Vagina (tissue), 2 donors: Measurements from ENCODE around the gene ZDHHC20.

Experiments used
- CTCF ChIP-seq, 3 experiments: fragments of 450-650 bp in 2 of 3; fragments of 200-600 bp in 1 of 3; sonication (generic) in 1 of 3; IDR thresholded peaks; one replicate each; pipeline ENCODE4 v1.5.1; 2017 to 2019; ENCODE audit warnings: antibody characterized with exemption in 3 of 3, mild to moderate bottlenecking in 2 of 3, moderate library complexity in 2 of 3
- POLR2A ChIP-seq, 2 donors: fragments of 450-650 bp; IDR thresholded peaks; one replicate each; pipeline ENCODE4 v1.6.1; 2017; ENCODE audit warnings: antibody characterized with exemption in 2 of 2, mild to moderate bottlenecking in 2 of 2, moderate library complexity in 2 of 2
- POLR2AphosphoS5 ChIP-seq, 2 donors: sonication (generic); formaldehyde crosslinking; IDR thresholded peaks; one replicate each; pipeline ENCODE4 v1.9.0; 2017; ENCODE audit warnings: antibody characterized with exemption in 2 of 2, mild to moderate bottlenecking in 2 of 2, low read depth in 1 of 2; ENCODE audit not compliant: insufficient read depth in 1 of 2

- TF ChIP-seq CTCF (IDR thresholded peaks at IDR 0.05): no peak
- no peak for TF ChIP-seq POLR2AphosphoS5 (IDR thresholded peaks at IDR 0.05; ENCODE audit: insufficient read depth in 1 of 2, low read depth in 1 of 2)
- TF ChIP-seq POLR2A (IDR thresholded peaks at IDR 0.05): no peak
Observed at GRCh38 chr13:21344662-21345176, 114.4 kb downstream of the ZDHHC20 start.
